Suprapubic skin (tissue), 4 donors: Measurements from ENCODE around the gene C18orf32.

Experiments
- EP300 ChIP-seq: sonication (generic); formaldehyde crosslinking; IDR thresholded peaks from one replicate; pipeline ENCODE4 v1.6.1; 2017; ENCODE audit warnings: antibody characterized with exemption
- POLR2A ChIP-seq, 2 donors: fragments of 450-650 bp; IDR thresholded peaks; one replicate each; pipeline ENCODE4 v1.6.1; 2017; ENCODE audit warnings: antibody characterized with exemption in 2 of 2, mild to moderate bottlenecking in 2 of 2, moderate library complexity in 2 of 2
- POLR2AphosphoS5 ChIP-seq, 3 donors: sonication (generic); formaldehyde crosslinking; IDR thresholded peaks; one replicate each; pipeline ENCODE4 v1.6.1; 2017; ENCODE audit warnings: antibody characterized with exemption in 3 of 3
- TF ChIP-seq, protein P1 (sequence below), 2 donors: fragments of 200-600 bp in 1 of 2; fragments of 450-650 bp in 1 of 2; sonication (generic) in 1 of 2; IDR thresholded peaks; one replicate each; pipeline ENCODE4 v1.5.1; 2016 to 2019; ENCODE audit warnings: antibody characterized with exemption in 2 of 2, mild to moderate bottlenecking in 1 of 2, moderate library complexity in 1 of 2

DNA sequence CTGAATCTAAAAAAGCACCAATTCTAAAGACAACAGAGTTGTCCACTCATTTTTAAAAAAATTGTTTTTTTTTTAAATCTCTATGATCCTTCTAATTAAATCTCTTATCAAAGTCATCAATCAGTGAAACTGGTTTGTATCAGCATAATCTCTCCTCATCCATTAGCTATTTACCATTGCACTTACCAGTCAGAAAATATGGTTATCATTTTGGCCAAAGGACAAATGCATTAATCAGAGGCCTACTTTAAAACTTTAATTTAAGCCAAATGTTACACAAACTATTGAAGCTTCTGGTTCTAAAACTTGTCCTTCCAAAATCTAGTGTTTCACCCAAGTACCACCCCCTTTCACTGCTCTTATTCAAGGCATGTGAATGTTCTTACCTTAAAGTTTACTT is 3.8 kb downstream of the C18orf32 start:
- no peak for TF ChIP-seq EP300
- no peak for TF ChIP-seq POLR2A (IDR thresholded peaks at IDR 0.05)
- TF ChIP-seq, protein P1, sequence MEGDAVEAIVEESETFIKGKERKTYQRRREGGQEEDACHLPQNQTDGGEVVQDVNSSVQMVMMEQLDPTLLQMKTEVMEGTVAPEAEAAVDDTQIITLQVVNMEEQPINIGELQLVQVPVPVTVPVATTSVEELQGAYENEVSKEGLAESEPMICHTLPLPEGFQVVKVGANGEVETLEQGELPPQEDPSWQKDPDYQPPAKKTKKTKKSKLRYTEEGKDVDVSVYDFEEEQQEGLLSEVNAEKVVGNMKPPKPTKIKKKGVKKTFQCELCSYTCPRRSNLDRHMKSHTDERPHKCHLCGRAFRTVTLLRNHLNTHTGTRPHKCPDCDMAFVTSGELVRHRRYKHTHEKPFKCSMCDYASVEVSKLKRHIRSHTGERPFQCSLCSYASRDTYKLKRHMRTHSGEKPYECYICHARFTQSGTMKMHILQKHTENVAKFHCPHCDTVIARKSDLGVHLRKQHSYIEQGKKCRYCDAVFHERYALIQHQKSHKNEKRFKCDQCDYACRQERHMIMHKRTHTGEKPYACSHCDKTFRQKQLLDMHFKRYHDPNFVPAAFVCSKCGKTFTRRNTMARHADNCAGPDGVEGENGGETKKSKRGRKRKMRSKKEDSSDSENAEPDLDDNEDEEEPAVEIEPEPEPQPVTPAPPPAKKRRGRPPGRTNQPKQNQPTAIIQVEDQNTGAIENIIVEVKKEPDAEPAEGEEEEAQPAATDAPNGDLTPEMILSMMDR (IDR thresholded peaks at IDR 0.05), result no peak
- TF ChIP-seq POLR2AphosphoS5 (IDR thresholded peaks at IDR 0.05), result no peak
